GM12892 (cell line): Measurements from ENCODE around the gene NRXN3.

Experiments used
- POLR2A ChIP-seq: IDR thresholded peaks from 2 replicates; pipeline ENCODE4 v1.6.1; 2011; ENCODE audit warnings: low read depth, low read length, control low read depth
- POLR2AphosphoS5 ChIP-seq: IDR thresholded peaks from 2 replicates; pipeline ENCODE4 v1.6.1; 2011; ENCODE audit warnings: low read depth, low read length, control low read depth
- TAF1 ChIP-seq: IDR thresholded peaks from 2 replicates; pipeline ENCODE4 v1.6.1; 2011; ENCODE audit warnings: low read depth, mild to moderate bottlenecking, control low read depth, low read length, borderline replicate concordance

DNA sequence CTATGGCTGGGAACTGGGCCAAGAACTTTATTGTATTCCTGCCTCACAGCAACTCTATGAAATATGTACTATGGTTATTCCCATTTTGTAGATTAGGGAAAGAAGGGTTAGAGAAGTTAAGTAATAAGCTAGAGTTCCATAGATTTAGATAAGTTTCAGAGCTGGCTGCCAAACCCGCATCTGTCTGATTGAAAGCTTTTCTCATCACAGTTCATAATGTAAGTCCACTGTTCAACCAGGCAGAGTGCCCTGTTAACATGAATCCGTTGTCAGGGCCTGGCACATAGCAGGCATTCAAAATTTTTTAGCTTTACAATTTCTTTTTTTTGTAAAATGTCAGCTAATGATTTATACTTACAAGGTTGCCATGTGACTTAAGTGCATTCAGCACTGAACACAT, 467.3 kb downstream of the NRXN3 start:
- TF ChIP-seq POLR2A (no peak), POLR2AphosphoS5 (no peak), TAF1 (no peak)
